GM21360 (cell line): ENCODE data around the gene TRIM36.

Source experiments
- ATAC-seq: cut with Tn5 transposase; IDR thresholded peaks from one replicate; pipeline ENCODE4 v1.9.1; 2021; ENCODE audit warnings: mild to moderate bottlenecking, moderate library complexity; ENCODE audit not compliant: unreplicated experiment

The TRIM36 gene

DNA sequence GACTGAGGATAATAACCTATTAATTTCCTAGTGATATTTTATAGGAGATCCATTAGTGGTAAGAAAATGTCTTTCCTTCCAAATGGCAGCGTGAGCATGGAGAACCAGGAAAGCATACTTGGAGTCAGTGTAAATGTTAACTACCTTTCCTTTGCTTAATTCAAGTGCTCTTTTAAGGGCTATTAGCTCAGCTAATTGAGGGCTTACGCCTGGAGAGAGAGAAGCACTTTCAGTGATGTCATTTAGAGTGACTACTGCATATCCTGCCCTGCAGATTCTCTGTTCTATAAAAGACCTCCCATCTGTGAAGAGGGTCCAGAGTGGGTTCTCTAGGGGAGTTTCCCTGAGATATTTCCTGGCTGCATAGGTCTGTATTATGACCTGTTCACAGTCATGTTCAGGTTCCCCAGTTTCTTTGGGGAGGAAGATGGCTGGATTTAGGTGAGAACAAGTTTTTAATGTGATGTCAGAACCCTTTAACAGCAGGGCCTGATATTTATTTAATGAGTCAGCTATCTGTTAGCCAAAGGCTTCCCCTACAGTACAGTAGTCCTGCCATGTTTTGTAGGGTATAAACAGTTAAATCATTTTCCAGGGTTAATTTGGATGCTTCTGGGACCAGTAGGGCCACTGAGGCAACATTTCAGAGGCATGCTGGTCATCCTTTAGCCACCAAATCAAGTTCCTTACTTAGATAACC lies 89.6 kb downstream of the TRIM36 start:
- no peak for ATAC-seq
